ENCODE results near the gene NDRG4.
A peak's percentile ranks its signal among the peaks of the same experiment; 100 is the strongest.
"Not testable (repeated sequence)": the region's sequence is repeated elsewhere in the genome, so short reads cannot be mapped to it uniquely, and the experiment has no call there.

NDRG4 gene

DNA sequence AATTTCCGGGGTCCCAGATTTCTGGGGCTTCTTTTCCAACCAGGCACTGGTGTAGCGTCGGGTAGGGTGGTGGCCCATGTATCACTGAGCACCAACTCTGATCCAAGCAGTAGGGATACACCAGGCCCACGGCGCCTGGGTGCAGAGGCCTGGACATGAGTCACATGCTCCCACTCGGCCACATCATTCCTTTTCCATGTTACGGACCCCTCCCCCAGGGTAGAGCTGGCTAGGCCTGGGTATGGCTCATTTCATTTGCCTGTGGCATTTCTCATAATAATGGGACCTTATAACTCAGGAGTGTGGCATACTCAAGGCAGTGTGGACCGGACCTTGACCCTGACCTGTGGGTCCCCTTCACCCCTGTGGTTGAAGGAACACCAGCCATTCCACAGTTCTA lies 18.0 kb upstream of the NDRG4 start:
- no peak overlapping the region for H3K27ac ChIP-seq (ENCODE audit: low read depth, low read length)
- H3K27me3 ChIP-seq (ENCODE audit: control insufficient read depth, insufficient read depth, low read length) = no peaks in the 10 kb centered on the region
- H3K9me3 ChIP-seq (ENCODE audit: control insufficient read depth, insufficient read depth, low read depth, low read length) = no peaks in the 10 kb centered on the region
- peaks cover 6% of the 10 kb centered on the region; the same call in 1 of the 2 replicates for H3K4me1 ChIP-seq (ENCODE audit: control insufficient read depth, insufficient read depth, low read length)
- no peaks in the 10 kb centered on the region for H3K36me3 ChIP-seq (ENCODE audit: control insufficient read depth, insufficient read depth, low read length)
- no peak overlapping the region for H3K9ac ChIP-seq (ENCODE audit: low read length)
- no peak overlapping the region for H3K4me3 ChIP-seq (ENCODE audit: low read depth, low read length)

DNA sequence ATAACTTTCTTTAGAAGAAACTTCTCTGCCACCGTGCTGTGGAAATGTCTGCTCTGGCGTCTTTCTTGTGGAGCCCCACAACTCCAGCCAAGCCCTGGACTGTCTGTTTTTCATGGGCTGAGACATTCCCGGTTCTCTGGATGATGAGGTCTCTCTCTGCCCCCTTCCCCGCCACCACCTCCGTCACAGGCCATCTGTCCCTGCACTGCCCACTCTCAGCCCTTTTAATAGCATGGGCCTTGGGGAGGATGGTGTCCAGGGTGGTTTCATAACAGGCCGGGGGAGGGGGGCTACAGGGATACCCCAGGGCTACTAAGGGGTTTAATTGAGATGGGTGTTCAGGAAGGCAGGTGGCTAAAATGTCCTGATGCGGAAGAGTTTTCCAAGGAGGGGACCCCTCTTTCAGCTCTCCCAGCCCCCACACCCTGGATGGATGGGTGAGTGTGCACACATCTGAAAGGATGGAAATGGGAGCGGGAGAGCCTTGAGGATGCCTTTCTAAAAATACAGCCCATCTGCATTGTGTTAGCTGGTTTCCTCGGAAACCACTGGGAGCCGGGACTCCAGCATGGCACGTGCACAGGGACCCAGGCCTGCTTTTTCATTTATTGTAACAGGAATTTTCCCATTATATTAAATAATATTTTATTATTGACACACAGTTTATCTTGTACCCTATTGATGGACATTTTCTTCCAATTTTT lies 14.6 kb upstream of the NDRG4 start:
- no peak overlapping the region for H3K4me3 ChIP-seq (ENCODE audit: low read depth, low read length)
- H3K9me3 ChIP-seq (ENCODE audit: control insufficient read depth, insufficient read depth, low read depth, low read length) = no peaks in the 10 kb centered on the region
- peaks cover 11% of the 10 kb centered on the region for H3K4me1 ChIP-seq (ENCODE audit: control insufficient read depth, insufficient read depth, low read length)
- no peak overlapping the region for H3K27ac ChIP-seq (ENCODE audit: low read depth, low read length)
- no peaks in the 10 kb centered on the region for H3K27me3 ChIP-seq (ENCODE audit: control insufficient read depth, insufficient read depth, low read length)
- no peaks in the 10 kb centered on the region for H3K36me3 ChIP-seq (ENCODE audit: control insufficient read depth, insufficient read depth, low read length)
- H3K9ac ChIP-seq (ENCODE audit: low read length) = no peak overlapping the region

- H3K9ac ChIP-seq (ENCODE audit: low read length) = no peak overlapping the region
- peaks cover 9% of the 10 kb centered on the region for H3K4me1 ChIP-seq (ENCODE audit: control insufficient read depth, insufficient read depth, low read length)
- H3K27ac ChIP-seq (ENCODE audit: low read depth, low read length) = no peak overlapping the region
- H3K9me3 ChIP-seq (ENCODE audit: control insufficient read depth, insufficient read depth, low read depth, low read length) = no peaks in the 10 kb centered on the region
- H3K27me3 ChIP-seq (ENCODE audit: control insufficient read depth, insufficient read depth, low read length) = no peaks in the 10 kb centered on the region
- H3K4me3 ChIP-seq (ENCODE audit: low read depth, low read length) = peak overlapping the region; percentile 19; the same call in 1 of the 2 replicates
- H3K36me3 ChIP-seq (ENCODE audit: control insufficient read depth, insufficient read depth, low read length) = no peaks in the 10 kb centered on the region
These were observed 12.2 kb upstream of the NDRG4 start for GRCh38 chr16:58487566-58488351.

DNA sequence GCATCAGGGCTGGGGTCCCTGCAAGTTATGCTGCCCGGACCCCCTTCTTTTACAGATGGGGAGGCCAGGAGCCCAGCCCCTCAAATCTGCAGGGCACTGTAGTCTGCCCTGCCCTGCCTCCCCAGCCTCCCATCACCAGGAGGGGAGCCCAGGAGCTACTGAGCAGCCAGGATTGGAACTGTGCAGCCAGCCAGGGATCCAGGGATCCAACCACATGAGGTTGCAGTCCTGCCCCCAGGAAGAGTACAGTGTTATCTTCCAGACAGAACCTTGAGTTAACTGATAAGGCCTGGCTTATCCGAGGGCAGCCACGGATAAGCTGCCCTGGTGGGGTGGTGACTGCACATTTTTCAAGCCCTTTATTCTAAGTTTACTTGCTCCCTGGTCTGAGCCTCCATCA lies 11.4 kb upstream of the NDRG4 start:
- H3K36me3 ChIP-seq (ENCODE audit: control insufficient read depth, insufficient read depth, low read length) = no peaks in the 10 kb centered on the region
- peaks cover 10% of the 10 kb centered on the region for H3K4me1 ChIP-seq (ENCODE audit: control insufficient read depth, insufficient read depth, low read length)
- H3K9ac ChIP-seq (ENCODE audit: low read length) = no peak overlapping the region

GRCh38 chr16:58490065-58490464 lies 9.9 kb upstream of the NDRG4 start:
- H3K27ac ChIP-seq (ENCODE audit: low read depth, low read length) = no peak overlapping the region
- H3K9ac ChIP-seq (ENCODE audit: low read length) = no peak overlapping the region
- H3K4me3 ChIP-seq (ENCODE audit: low read depth, low read length) = no peak overlapping the region
- H3K9me3 ChIP-seq (ENCODE audit: control insufficient read depth, insufficient read depth, low read depth, low read length) = no peaks in the 10 kb centered on the region
- peaks cover 12% of the 10 kb centered on the region for H3K4me1 ChIP-seq (ENCODE audit: control insufficient read depth, insufficient read depth, low read length)
- H3K27me3 ChIP-seq (ENCODE audit: control insufficient read depth, insufficient read depth, low read length) = no peaks in the 10 kb centered on the region
- H3K36me3 ChIP-seq (ENCODE audit: control insufficient read depth, insufficient read depth, low read length) = no peaks in the 10 kb centered on the region

More for the DNA sequence above, 11.4 kb upstream of the NDRG4 start:
- Histone ChIP-seq H3K9me3 (ENCODE audit: control insufficient read depth, insufficient read depth, low read depth, low read length) (no peaks in the 10 kb centered on the region), H3K4me3 (ENCODE audit: low read depth, low read length) (no peak overlapping the region), H3K27me3 (ENCODE audit: control insufficient read depth, insufficient read depth, low read length) (no peaks in the 10 kb centered on the region), H3K27ac (ENCODE audit: low read depth, low read length) (no peak overlapping the region)

GRCh38 chr16:58490539-58490938 lies 9.4 kb upstream of the NDRG4 start:
- H3K36me3 ChIP-seq (ENCODE audit: control insufficient read depth, insufficient read depth, low read length); H3K27ac ChIP-seq (ENCODE audit: low read depth, low read length); H3K4me3 ChIP-seq (ENCODE audit: low read depth, low read length); H3K9ac ChIP-seq (ENCODE audit: low read length); H3K9me3 ChIP-seq (ENCODE audit: control insufficient read depth, insufficient read depth, low read depth, low read length); H3K27me3 ChIP-seq (ENCODE audit: control insufficient read depth, insufficient read depth, low read length): not testable (repeated sequence)
- H3K4me1 ChIP-seq (ENCODE audit: control insufficient read depth, insufficient read depth, low read length) = peaks cover 16% of the 10 kb centered on the region

DNA sequence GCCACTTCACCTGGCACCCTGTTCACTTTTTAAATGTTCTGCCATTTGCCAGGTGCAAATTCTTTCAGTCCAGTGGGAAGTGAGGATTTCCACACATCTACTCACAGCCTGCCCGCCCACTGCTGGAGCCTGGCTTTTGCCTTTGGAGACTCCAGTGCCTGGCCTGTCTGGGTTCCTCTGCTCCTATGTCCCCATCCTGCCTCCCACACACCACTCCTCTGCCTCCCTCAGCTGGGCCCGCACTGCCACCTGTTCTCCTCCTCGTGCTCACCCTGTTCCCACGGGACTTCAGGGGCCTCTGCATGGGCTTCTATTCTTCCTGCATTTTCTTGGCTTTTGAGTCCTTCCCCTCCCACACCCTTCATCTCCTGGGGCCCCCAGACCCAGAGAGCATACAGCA lies 7.9 kb upstream of the NDRG4 start:
- no peak overlapping the region for H3K9ac ChIP-seq (ENCODE audit: low read length)
- no peak overlapping the region for H3K4me3 ChIP-seq (ENCODE audit: low read depth, low read length)
- peaks cover 26% of the 10 kb centered on the region for H3K4me1 ChIP-seq (ENCODE audit: control insufficient read depth, insufficient read depth, low read length)
- no peak overlapping the region for H3K27ac ChIP-seq (ENCODE audit: low read depth, low read length)
- H3K27me3 ChIP-seq (ENCODE audit: control insufficient read depth, insufficient read depth, low read length) = no peaks in the 10 kb centered on the region
- H3K9me3 ChIP-seq (ENCODE audit: control insufficient read depth, insufficient read depth, low read depth, low read length) = no peaks in the 10 kb centered on the region
- H3K36me3 ChIP-seq (ENCODE audit: control insufficient read depth, insufficient read depth, low read length) = no peaks in the 10 kb centered on the region

DNA sequence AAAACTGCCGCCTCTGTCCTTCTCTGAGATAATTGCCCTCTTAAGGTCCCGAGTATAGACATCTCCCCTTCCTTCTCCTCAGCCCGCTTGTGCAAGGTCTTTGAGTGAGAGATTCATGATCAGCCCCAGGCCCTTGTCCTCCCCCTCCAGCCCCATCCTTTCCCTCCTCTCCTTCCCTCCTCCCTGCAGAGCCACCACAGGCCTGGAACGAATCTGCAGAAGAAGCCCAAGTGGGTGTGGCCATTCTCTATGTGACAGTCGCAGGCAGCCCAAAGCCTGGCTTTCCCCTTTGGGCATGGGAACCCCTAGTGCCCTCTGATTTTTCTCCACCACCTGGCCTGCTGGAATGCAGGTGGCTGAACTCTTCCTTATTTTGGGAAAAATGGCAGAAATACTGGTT lies 7.2 kb upstream of the NDRG4 start:
- Histone ChIP-seq H3K4me3 (ENCODE audit: low read depth, low read length) (no peak overlapping the region), H3K9me3 (ENCODE audit: control insufficient read depth, insufficient read depth, low read depth, low read length) (no peaks in the 10 kb centered on the region), H3K9ac (ENCODE audit: low read length) (no peak overlapping the region), H3K36me3 (ENCODE audit: control insufficient read depth, insufficient read depth, low read length) (no peaks in the 10 kb centered on the region), H3K27ac (ENCODE audit: low read depth, low read length) (no peak overlapping the region), H3K27me3 (ENCODE audit: control insufficient read depth, insufficient read depth, low read length) (no peaks in the 10 kb centered on the region), H3K4me1 (ENCODE audit: control insufficient read depth, insufficient read depth, low read length) (peaks cover 26% of the 10 kb centered on the region)

- Histone ChIP-seq H3K27me3 (ENCODE audit: control insufficient read depth, insufficient read depth, low read length) (no peaks in the 10 kb centered on the region), H3K36me3 (ENCODE audit: control insufficient read depth, insufficient read depth, low read length) (no peaks in the 10 kb centered on the region), H3K4me3 (ENCODE audit: low read depth, low read length) (no peak overlapping the region), H3K9ac (ENCODE audit: low read length) (no peak overlapping the region), H3K9me3 (ENCODE audit: control insufficient read depth, insufficient read depth, low read depth, low read length) (no peaks in the 10 kb centered on the region), H3K27ac (ENCODE audit: low read depth, low read length) (no peak overlapping the region), H3K4me1 (ENCODE audit: control insufficient read depth, insufficient read depth, low read length) (peaks cover 21% of the 10 kb centered on the region)
These were observed 6.0 kb upstream of the NDRG4 start for GRCh38 chr16:58493756-58494431.

GRCh38 chr16:58494981-58495520 lies 4.9 kb upstream of the NDRG4 start:
- H3K9me3 ChIP-seq (ENCODE audit: control insufficient read depth, insufficient read depth, low read depth, low read length) = no peaks in the 10 kb centered on the region
- no peaks in the 10 kb centered on the region for H3K27me3 ChIP-seq (ENCODE audit: control insufficient read depth, insufficient read depth, low read length)
- no peak overlapping the region for H3K4me3 ChIP-seq (ENCODE audit: low read depth, low read length)
- H3K4me1 ChIP-seq (ENCODE audit: control insufficient read depth, insufficient read depth, low read length) = peaks cover 25% of the 10 kb centered on the region
- H3K36me3 ChIP-seq (ENCODE audit: control insufficient read depth, insufficient read depth, low read length) = no peaks in the 10 kb centered on the region
- no peak overlapping the region for H3K27ac ChIP-seq (ENCODE audit: low read depth, low read length)
- no peak overlapping the region for H3K9ac ChIP-seq (ENCODE audit: low read length)
